ENCODE data around the gene IMMP2L.

DNA sequence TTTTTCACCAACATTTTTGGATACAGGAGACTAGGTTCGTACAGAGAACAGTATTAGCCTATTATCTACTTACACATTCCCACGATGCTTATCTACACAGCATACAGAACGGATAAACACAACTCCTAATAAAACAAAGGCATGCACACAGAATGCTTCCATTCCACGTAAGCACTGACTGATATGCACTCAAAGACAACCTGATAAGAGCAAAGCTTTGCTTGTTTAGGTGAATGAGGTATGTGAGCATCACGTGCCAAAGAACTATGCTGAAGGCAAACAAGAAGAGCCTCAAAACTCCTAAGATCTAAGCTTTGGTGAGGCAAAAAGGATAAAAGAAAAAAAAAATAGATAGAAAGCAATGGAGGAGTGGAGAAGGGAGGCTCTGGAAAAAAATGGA lies 884.9 kb downstream of the IMMP2L start:
- TF ChIP-seq CTCF (conservative IDR thresholded peaks at IDR 0.05) = no peak
- TF ChIP-seq ZFX (IDR thresholded peaks at IDR 0.05) = no peak

Measured in C4-2B (cell line).